Measurements from ENCODE around the gene ATP8A1.

DNA sequence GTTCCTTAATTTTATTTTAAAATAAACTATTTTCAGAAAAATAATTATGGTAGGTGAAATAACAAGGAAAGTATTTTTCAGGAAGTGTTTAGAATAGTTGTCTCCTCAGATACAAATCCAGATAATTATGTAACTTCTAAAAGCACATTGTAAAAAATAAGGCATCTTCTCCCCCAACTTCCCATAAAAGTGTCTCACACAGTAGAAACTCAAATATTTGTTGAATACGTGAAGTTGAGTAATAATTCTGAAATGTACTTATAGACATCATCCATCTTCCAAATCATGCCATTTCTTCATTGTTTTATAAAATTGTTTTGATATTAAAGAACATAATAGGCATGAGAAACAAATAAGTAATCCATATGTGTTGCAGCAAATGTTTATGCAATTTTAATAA is 241.6 kb downstream of the ATP8A1 start:
- TF ChIP-seq, protein P1, sequence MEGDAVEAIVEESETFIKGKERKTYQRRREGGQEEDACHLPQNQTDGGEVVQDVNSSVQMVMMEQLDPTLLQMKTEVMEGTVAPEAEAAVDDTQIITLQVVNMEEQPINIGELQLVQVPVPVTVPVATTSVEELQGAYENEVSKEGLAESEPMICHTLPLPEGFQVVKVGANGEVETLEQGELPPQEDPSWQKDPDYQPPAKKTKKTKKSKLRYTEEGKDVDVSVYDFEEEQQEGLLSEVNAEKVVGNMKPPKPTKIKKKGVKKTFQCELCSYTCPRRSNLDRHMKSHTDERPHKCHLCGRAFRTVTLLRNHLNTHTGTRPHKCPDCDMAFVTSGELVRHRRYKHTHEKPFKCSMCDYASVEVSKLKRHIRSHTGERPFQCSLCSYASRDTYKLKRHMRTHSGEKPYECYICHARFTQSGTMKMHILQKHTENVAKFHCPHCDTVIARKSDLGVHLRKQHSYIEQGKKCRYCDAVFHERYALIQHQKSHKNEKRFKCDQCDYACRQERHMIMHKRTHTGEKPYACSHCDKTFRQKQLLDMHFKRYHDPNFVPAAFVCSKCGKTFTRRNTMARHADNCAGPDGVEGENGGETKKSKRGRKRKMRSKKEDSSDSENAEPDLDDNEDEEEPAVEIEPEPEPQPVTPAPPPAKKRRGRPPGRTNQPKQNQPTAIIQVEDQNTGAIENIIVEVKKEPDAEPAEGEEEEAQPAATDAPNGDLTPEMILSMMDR (conservative IDR thresholded peaks at IDR 0.05) = no peak
- no peak for TF ChIP-seq ZFX (IDR thresholded peaks at IDR 0.05)
